ENCODE data around the gene PHLDA1.

DNA sequence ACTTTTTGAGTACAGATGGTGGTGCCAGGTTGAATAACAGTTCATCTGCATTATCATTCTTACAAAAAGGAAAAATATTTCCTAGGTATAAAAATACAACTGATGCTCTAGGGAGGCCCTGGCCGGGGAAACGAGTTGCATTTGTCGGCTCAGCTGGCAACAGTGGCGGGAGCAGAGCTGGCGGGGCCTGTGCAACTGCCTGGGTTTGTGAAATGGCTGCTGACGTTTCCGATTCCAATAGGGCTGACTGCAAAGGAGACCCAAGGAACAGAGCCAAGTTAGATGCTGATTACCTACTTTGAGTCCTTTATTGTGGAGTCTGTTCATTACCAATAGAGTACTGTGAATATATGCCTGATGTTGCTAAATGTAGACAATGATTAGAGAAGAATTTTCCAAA lies 25.8 kb upstream of the PHLDA1 start:
- TF ChIP-seq, protein P1, sequence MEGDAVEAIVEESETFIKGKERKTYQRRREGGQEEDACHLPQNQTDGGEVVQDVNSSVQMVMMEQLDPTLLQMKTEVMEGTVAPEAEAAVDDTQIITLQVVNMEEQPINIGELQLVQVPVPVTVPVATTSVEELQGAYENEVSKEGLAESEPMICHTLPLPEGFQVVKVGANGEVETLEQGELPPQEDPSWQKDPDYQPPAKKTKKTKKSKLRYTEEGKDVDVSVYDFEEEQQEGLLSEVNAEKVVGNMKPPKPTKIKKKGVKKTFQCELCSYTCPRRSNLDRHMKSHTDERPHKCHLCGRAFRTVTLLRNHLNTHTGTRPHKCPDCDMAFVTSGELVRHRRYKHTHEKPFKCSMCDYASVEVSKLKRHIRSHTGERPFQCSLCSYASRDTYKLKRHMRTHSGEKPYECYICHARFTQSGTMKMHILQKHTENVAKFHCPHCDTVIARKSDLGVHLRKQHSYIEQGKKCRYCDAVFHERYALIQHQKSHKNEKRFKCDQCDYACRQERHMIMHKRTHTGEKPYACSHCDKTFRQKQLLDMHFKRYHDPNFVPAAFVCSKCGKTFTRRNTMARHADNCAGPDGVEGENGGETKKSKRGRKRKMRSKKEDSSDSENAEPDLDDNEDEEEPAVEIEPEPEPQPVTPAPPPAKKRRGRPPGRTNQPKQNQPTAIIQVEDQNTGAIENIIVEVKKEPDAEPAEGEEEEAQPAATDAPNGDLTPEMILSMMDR (conservative IDR thresholded peaks at IDR 0.05), result no peak
- no peak for TF ChIP-seq ZFX (IDR thresholded peaks at IDR 0.05)
